ENCODE measurements around the gene CISD3.

GRCh38 chr17:38709864-38710603 is 20.1 kb upstream of the CISD3 start:
- TF ChIP-seq REST (IDR thresholded peaks at IDR 0.05; ENCODE audit: insufficient read depth in 1 of 2, low read depth in 2 of 2, low read length in 2 of 2): no peak
- no peak for TF ChIP-seq POLR2AphosphoS5 (IDR thresholded peaks at IDR 0.05; ENCODE audit: low read depth, low read length)
- TF ChIP-seq SIN3A (IDR thresholded peaks at IDR 0.05; ENCODE audit: borderline replicate concordance, insufficient read depth, low read length): no peak
